ENCODE measurements around the gene RABGGTA.
"Not testable (repeated sequence)": the region's sequence is repeated elsewhere in the genome, so short reads cannot be mapped to it uniquely, and the experiment has no call there.

The RABGGTA gene

DNA sequence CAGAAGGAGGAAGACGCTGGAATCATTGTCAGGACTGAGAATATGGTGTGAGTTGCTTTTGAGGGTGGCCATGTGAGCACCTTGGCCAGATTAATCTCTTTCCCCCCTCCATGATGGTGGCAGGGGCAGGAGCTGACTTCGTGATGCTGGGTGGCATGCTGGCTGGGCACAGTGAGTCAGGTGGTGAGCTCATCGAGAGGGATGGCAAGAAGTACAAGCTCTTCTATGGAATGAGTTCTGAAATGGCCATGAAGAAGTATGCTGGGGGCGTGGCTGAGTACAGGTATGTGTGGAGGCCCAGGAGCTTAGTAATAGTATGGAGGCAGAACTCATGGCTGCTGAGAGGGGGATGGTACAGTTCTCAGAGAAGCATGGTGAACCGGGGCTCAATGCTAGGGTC is 33.3 kb downstream of the RABGGTA start:
- no peak for DNase-seq

DNA sequence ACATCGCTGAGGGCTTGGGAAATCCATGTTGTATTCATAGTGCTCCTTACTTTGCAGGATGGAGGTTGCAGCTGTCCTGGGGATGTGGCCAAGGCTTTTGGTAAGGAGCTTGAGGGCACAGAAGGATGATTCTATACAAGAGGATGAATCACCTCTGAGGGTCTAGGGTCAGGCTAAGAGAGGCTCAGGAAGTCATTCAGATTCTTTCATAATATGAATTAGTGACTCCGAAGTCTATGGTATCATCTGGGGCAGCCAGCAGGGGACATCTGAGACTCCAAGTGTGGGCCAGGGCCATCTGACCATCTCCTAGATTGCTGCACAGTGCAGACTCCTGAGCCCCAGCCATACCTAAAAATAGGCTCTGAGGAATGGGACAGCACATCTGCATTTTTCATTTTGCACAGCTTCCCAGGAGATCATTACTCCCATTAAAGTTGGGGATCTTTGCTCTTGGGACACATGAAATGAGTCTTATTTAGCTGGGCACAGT is 33.9 kb downstream of the RABGGTA start:
- DNase-seq = no peak

DNA sequence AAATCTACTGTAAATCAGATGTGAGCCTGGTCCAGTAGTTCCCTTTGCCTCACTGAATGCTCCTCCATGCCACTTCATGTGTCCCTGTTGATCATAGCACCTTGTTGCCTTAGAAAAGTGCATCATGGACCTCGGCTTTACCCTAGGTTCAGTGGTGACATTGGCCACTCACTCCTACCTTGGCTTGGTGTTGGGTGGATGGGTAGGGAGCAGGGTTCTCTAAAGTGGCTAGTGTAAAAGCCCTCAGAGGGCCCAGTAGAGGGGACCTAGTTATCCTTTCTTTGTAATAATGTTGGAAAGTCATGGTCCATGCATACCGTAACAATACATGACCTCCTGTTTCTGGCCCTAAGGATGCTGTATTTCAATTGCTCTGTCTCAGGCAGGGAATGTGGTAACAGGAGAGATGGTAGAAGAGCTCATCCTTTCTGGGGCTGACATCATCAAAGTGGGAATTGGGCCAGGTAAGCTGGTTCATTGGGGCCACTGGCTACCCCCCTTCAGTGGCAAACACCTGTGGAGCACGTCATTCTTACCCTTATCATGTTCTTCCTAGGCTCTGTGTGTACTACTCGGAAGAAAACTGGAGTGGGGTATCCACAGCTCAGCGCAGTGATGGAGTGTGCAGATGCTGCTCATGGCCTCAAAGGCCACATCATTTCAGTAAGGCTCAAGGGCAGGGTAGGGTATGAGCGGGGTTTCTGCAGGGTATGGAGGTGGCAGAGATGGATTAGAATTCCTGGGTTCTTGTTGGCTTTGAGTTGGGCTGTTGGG is 34.5 kb downstream of the RABGGTA start:
- no peak for DNase-seq

DNA sequence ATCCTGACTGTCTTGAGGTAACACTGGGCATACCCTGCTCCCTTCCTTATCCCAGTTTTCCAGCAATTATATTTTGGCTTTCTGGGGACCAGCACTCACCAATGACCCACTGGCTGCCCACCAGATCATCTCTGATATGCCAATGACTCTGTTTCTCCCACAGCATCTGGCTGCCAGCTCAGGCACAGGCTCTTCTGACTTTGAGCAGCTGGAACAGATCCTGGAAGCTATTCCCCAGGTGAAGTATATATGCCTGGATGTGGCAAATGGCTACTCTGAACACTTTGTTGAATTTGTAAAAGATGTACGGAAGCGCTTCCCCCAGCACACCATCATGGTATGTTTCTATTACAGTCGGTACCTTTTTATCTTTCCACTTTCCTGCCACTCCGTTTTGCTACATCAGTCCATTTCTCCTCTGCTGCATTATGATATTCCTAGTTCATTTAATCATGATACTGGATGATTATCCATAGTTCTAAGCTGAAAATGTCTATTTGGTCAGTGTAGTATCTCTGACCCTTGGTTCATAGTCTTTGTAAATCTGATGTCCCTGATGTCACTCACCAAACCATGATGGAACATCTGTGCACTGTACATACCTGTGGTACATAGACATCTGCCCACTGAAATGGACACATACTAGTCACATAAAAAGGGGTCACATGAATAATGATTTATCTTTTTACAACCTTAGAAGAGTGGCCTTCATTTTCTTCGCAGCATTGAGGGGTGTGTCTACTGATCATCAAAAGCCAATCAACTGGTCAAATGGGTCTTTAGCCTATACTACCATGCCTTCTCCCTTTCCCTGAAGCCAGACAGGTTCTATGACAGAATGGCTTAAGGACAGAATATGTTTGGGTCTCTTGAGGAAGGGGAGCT is 35.4 kb downstream of the RABGGTA start:
- DNase-seq = no peak

DNA sequence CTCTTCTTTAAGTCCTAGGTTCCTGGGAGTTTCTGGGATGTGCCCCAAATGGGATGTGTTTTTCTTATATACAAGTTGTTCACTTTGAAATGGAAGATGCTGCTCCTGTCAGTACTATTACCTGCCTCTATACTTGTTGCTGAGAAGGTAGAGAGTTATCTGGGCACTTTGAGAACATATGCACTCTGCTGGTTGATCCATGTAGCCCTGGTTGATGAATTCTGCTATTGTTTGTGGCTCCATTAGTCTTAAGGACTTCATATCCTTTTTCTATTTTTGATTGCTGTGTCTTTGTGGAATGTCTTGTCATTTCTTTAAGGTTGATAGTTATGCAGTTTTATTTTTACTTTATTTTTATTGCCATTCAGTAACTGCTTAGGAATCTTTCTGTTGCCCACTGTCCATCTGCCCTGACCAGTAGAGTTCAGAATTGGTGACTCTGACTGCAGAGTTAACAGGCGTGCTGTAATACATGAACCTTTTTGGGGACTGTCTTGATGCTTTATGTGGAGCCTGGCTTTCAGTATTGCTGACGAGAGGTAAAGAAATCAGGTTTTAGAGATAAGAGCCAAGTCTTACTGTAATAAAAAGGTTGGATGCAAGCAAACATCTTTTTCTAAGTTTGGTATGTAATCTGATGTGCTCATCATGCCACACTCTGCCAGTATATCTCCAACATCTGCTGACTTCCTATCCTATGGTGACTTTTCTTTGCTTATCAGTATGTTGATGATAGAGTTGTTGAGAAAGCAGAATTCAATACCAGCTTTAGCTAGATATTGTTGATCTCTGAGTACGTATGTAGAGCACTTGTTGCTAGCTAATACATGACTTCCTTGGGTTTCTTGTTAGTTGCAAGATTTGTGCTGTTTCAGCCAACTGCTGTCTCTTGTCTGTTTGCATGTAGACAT is 37.0 kb downstream of the RABGGTA start:
- DNase-seq = no peak

DNA sequence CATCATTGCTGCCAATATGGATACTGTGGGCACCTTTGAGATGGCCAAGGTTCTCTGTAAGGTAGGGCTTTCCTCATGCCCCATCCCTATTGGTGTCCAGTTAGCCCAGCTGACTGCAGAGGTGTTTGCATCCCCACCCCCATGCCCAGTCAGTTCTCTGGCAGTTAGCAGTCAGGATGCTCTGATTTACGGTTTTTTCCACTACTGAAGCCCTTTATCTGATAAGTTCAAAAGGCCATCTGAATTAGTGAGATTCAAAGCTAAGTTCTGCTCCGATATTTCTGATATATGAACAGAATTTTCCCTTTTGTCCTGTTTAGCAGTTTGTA is 37.9 kb downstream of the RABGGTA start:
- no peak for DNase-seq

DNA sequence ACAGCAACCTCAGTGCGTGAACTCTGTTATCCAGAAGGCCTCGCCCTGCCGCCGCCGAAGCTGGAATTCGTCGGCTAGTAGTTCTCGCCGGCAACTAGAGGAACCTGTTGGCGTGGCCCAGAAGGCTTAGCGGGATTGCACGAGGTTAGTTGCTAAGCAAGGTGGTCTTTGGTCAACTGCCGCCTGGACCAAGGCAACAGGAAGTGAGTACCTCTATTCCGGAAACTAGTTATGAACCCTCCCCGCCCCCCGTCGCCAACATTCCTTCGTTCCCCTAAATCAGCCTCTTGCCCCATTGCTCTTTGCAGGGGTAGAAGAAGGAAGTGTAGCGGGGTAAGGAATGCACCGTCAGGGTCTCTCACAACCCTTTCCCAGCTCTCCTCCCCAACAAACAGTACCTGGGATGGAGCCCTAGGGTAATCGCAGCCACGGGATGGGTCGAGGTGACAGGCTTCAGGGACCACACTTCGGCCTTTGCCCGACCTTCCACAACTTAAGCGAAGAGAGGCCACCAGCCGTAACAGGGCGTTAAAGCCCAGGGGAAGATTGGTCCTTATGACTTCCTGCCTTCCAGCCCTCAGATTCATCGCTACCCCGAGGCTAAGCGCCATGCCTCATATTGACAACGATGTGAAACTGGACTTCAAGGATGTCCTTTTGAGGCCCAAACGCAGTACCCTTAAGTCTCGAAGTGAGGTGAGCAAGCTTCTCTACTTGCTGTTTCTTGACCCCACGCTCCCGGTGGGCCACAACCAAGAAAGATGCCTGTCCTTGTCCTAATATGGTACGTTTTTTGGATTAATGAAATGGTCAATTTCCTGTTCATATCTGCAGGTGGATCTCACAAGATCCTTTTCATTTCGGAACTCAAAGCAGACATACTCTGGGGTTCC is 38.5 kb downstream of the RABGGTA start, which contains the start of gene GMPR2:
TSS of gene GMPR2 (plus strand) at position 285 of the 893 bp plus-strand sequence. CDS start at position 610, 325 bp downstream.
- DNase-seq = no peak

DNA sequence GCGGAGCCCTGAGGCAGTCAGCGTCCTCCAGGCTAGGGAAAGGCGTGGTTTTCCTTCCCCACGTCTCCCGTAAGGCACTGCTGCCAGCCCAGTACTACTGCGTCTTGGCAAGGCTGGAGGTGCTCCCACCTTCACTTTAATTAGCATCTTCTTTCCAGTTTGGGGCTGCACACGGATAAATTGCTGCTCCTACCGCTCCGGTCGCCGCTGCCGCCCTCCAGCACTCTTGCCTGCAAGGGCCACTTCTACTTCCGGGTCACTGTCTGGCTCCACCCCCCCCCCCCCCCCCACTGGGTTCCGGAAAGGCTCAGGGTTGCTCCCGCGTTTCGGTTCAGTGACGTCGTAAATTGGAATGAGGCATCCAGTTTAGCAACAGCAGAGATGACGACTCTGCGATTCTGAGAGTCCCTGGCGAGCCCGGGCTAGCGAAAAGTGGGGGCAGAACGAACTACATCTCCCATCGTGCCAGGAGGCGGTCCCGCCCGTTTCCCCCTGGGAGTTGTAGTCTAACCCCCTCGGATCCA is 39.2 kb downstream of the RABGGTA start, which contains the start of gene NEDD8:
TSS of gene NEDD8 (minus strand) at position 247 of the 524 bp plus-strand sequence. CDS start at position 147, 100 bp downstream.
- DNase-seq = peak; percentile 98

DNA sequence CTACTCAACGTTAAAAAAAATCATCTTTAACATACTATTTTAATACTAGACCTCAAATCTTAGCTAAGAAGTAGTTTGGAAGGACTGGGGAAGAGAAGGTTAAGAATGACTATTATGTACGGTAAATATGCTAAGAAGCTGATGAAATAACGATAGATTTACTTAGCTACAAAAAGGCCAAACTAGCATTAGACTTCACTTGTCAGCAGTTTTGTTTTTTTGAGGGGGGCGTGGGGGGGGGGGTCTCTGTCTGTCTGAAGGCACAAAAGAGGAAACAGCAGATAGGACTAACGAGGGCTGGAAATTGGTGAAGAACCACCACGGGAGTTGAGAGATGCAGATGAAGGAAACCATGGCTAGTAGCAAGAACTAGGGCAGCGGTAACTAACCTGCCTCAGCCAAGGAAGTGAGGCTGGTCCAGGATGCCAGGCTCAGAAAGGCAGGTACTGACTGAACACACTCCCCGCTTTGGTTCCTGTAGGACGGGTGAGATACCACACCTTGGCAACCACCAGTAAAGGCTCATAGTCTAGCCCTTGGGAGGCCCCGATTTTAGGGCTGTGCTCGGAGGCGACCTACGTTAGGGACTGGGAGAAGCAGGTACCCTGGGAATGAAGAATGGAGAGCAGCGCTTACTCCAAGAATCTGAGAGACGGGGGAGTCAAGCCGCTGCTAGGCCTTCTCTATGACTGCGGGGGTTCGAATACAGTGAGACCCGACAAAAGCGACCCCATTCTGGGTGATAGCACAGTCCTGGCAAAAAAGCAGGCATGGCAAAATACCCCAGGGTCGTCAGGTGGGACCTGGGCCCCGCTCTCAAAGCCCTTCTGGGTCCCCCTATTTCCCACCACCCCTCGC is 39.9 kb downstream of the RABGGTA start:
- DNase-seq = no peak

DNA sequence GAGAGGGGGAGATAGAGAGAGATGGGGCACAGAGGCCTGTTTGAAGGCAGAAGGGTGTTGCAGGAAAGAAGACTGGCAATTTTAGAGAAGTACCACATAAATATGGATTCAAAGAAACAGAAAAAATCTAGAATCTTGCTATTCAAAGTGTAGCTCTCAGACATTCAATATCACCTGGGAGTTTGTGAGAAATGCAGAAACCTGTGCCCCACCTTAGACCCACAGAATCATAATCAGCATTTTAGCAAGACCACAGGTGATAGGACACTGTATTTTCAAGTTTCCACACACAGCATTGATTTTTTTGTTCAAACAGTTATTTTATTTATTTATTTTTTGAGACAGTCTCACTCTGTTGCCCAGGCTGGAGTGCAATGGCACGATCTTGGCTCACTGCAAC is 42.5 kb downstream of the RABGGTA start:
- DNase-seq = no peak

DNA sequence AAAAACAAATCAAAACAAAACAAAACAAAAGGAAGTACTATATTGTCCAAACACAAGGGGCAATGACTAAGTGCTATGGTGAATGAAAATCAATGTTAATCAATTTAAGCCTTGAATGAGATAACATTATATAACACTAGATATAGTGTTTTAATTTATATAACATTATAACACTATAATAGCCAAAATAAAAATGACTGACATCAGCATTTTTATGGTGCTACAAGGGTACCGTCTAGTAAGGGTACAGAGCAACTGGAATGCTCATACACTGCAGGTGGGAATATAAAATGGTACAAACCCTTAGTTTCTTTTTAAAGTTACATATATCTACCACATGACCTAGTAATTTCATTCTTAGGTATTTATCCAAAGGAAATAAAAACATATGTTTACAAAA is 44.9 kb downstream of the RABGGTA start:
- DNase-seq = no peak

DNA sequence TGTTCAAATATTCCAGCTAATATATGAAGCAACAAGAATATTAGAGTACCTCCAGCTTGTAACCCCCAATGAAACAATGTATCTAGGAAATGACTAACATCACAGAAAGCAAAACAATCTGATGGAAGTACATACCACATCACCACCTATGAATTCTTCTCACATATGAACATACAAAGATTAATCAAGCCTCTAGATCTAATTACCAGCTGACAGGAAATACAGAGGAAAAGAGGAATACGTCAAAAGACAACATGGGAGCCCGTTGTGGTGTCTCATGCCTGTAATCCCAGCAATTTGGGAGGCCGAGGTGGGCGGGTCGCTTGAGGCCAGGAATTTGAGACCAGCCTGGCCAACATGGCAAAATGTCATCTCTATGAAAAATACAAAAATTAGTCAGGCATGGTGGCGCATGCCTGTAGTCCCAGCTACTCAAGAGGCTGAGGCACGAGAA is 46.8 kb downstream of the RABGGTA start:
- peak; percentile 94 for DNase-seq

DNA sequence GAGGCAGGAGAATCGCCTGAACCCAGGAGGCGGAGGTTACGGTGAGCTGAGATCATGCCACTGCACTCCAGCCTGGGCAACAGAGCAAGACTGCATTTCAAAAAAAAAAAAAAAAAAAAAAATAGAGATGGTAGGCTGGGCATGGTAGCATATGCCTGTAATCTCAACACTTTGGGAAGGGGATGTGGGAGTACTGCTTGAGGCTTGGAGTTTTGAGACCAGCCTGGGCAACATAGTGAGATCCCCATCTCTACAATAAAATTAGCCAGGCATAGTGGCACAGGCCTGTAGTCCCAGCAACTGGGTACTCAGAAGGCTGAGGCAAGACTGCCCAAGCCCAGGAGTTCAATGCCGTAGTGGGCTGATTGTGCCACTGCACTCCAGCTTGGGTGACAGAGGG is 48.4 kb downstream of the RABGGTA start:
- not testable (repeated sequence) for DNase-seq

DNA sequence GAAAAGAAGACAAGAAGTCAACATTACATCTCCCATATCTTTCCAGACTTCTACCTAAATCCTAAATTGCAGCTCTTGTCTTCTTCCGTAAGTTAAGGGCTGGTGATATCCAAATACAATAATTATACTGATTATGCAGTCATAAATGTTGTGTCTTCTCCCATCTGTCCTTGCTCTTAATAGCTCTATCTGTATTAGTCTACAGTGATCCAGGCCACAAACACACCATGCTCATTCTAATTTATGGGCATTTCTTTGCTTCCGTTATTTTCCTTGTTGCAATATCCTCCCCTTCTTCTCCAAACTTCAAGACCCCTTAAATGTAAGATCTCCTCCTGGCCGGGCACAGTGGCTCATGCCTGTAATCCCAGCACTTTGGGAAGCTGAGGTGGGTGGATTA is 51.9 kb downstream of the RABGGTA start:
- DNase-seq = no peak

DNA sequence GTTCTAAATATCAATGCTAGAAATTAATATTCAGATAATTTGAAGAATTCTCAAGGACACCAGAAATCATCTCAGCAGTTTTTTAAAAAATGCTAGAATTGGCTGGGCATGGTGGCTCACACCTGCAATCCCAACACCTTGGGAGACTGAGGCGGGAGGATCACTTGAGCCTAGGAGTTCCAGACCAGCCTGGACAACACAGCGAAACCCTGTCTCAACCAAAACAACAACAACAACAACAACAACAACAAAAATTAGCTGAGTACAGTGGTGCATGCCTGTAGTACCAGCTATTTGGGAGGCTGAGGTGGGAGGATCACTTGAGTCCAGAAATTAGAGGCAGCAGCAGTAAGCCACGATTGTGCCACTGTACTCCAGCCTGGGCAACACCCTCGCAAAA is 52.3 kb downstream of the RABGGTA start:
- DNase-seq = no peak

DNA sequence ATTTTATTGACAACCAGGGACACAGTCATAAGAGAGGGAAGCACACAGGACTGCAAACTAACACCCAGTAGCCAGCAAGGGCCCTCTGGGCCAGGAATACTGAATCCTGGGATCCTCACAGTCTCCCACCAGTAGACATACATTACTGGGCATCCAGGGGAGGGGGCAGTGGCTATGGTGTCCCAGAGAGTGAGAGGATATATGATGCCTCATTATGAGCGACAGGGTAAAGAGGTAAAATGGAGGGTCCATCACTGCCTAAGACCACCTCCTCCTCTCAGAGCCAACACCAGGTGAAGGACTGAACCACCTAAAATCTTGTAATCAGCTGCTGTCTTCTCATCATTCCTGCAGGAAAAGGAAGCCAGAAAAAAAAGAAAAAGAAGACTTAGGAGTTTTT is 54.5 kb downstream of the RABGGTA start:
- DNase-seq = not testable (repeated sequence)

DNA sequence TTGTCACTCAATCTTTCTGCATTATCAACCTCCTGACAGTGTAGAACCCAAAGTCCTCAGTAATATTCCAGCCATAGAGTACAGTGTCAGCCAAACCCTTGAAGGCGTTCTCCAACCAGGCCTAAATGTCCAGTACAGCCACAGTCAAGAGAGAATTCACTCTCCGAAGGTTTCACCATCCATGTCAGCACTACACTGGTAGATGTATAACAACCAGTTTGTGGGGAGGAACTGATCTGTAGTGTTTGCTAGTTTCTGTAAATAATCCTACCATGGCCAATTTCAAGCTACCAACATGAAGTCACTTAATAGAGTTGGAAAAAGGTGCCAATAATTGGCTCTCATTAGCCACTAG is 55.1 kb downstream of the RABGGTA start:
- DNase-seq = no peak
